Articular chondrocyte of knee joint (primary cell): ENCODE results near the gene SULF2. TPM values are rescaled to one million over a fixed set of nuclear protein-coding genes. Genes with fewer than 3 reads are reported as not detected.

Experiments
- small RNA-seq: library from RNA; depleted of rRNA; stranded (forward); fragments of <200 nt; gene quantifications from one replicate; pipeline ENCODE3, GENCODE V24; 2012
- total RNA-seq: library from RNA; depleted of rRNA; stranded (reverse); fragments of >200 nt; gene quantifications from 2 replicates; pipeline ENCODE4 v1.2.3, GENCODE V29; 2012

Gene SULF2
- total RNA-seq: 48.5 and 85.5 TPM in 2 replicates

GRCh38 chr20:47785311-47785853, at the start of gene SULF2:
SULF2 (minus strand) TSS chr20:47785481; CDS start chr20:47757363, 28,118 bp downstream.

Small RNA genes lying within 50 kb of the gene (small RNA-seq; reads per million reads assigned to genes)
- gene RNU7-173P: not detected
